ENCODE data around the gene KIAA1671.

Gene KIAA1671

DNA sequence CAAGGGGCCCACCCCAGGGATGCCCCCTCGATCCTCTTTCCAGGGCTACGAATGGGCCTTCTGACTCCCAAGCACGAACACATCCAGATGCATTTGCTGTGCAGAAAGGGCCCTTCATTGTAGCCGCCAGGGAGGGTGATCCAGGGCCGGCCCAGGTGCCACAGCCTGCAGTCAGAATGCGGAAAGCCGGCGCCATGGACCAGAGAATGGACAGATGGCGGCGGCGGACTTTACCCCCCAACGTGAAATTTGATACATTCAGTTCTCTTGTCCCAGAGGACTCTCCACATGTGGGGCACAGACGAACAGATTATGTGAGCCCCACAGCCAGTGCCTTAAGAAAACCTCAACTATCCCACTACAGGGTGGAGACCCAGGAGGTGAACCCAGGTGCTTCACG is 87.2 kb downstream of the KIAA1671 start:
- TF ChIP-seq, protein P1, sequence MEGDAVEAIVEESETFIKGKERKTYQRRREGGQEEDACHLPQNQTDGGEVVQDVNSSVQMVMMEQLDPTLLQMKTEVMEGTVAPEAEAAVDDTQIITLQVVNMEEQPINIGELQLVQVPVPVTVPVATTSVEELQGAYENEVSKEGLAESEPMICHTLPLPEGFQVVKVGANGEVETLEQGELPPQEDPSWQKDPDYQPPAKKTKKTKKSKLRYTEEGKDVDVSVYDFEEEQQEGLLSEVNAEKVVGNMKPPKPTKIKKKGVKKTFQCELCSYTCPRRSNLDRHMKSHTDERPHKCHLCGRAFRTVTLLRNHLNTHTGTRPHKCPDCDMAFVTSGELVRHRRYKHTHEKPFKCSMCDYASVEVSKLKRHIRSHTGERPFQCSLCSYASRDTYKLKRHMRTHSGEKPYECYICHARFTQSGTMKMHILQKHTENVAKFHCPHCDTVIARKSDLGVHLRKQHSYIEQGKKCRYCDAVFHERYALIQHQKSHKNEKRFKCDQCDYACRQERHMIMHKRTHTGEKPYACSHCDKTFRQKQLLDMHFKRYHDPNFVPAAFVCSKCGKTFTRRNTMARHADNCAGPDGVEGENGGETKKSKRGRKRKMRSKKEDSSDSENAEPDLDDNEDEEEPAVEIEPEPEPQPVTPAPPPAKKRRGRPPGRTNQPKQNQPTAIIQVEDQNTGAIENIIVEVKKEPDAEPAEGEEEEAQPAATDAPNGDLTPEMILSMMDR (IDR thresholded peaks at IDR 0.05; ENCODE audit: low read depth, low read length), result no peak
- no peak overlapping the region for H3K4me3 ChIP-seq (ENCODE audit: low read depth, low read length)

DNA sequence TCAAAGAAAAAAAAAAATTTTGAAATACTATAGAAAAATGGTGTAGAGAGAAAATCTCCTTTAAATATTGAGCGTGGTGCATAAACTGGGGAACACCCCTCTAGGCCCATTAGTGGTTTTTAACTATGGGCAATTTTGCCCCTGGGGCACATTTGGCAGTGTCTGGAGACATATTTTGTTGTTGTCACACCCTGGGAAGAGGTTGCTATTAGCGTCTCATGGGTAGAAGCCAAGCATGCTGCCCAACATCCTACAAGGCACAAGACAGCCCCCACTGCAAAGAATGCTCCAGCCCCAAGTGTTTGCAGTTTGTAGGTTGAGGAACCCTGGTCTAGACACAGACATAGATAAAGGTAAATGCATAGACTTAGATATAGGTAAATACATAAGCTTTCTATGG is 92.6 kb downstream of the KIAA1671 start:
- TF ChIP-seq, protein P1 (IDR thresholded peaks at IDR 0.05; ENCODE audit: low read depth, low read length), result no peak
- H3K4me3 ChIP-seq (ENCODE audit: low read depth, low read length), result no peak overlapping the region

DNA sequence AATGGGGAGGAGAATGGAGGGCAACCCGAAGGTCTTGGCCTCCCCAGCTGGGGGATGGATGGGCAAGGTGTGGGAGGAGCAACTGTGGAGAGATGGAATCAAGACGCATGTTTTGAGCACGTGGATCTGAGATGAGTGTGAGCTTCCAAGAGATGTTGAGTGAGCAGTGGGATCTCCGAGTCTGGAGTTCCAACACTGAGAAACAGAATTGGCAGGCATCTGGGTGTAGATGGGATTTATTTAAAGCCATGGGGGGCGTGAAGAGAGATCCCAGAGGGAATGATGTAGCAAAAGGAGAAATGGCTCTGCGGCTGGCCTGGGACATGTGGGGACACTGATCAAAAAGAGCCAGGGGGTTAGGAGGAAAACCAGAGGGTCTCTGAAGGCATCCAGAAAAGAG is 95.6 kb downstream of the KIAA1671 start:
- TF ChIP-seq, protein P1 (IDR thresholded peaks at IDR 0.05; ENCODE audit: low read depth, low read length), result no peak
- H3K4me3 ChIP-seq (ENCODE audit: low read depth, low read length), result no peak overlapping the region

DNA sequence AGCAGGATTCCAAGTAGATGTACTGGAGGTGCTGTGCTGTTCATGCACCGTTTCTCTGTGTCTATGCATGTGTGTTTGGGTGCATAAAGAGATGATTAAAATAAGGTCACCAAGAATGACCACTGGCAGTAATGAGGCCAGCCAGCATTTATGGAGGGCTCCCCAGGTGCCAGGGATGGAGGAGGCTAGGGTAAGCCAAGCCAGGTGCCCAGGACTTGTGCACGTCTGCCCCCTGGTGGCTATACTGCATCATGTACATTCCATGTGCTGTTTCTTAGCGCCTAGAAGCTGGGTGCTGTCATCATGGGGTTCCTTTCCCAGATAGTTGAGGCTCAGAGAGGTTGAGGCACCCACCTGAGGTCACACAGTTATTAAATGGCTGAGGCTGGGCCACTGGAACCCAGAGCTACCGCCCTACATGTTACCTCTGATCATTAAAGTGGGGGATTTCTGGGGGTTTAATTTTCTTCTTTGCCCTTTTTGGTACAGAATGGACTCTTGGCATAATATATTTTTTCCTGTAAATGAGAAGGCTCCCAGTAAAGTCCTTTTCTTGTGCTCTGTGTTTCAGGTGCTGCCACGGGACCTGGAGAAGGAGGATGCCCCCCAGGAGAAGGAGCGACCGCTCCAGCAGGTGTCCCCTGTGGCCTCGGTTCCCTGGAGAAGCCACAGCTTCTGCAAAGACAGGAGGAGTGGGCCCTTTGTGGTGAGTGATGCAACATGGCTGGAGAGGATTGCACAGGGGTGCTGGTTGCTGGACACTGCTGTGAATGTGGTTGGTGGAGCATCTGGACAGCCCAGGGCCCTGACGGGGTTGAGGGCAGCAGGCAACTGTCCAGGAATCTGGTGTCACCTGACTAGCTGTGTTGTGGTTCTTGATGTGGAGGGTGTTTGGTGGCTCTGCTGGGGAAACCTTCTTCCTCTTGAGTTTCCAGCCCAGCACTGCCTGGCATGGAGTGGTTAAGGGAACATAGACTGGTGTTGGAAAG is 96.4 kb downstream of the KIAA1671 start:
- TF ChIP-seq, protein P1 (IDR thresholded peaks at IDR 0.05; ENCODE audit: low read depth, low read length), result peak; percentile 60
- no peak overlapping the region for H3K4me3 ChIP-seq (ENCODE audit: low read depth, low read length)

DNA sequence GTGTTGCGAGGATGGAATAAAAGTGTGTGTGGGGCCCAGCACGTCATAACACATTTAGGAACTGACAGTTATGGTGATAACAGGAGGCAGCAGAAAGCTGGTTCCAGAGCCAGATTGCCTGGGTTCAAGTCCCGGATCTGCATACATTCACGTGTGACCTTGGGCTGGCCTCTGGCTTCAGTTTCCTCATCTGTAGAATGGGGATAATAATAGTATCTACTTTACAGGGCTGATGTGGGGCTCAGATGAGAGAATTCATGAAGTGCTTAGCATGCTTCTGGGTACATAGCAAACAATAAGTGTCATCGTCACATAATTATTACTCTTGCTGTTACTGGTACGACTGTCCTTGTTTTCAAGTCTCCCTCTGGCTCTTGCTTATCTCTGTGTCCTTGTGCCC is 97.3 kb downstream of the KIAA1671 start:
- TF ChIP-seq, protein P1 (IDR thresholded peaks at IDR 0.05; ENCODE audit: low read depth, low read length), result no peak
- H3K4me3 ChIP-seq (ENCODE audit: low read depth, low read length), result no peak overlapping the region

DNA sequence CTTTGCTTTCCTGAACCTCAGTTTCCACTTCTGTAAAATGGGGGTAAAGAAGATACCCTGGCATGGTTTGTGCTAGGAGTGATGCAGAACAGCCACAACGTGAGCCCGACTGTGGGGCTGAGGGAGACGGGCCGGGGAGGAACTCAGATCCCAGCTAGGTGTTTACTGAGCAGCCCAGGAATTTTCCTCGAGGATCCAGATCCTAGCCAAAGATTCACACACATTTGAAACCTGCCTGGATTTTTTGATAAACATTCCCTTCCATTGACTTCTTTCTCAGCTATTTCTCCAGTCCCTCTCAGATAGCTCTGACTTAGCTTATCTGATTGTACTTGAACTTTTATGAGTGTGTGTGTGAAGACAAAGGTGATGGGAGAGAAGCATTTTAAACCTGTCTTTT is 98.0 kb downstream of the KIAA1671 start:
- TF ChIP-seq, protein P1 (IDR thresholded peaks at IDR 0.05; ENCODE audit: low read depth, low read length), result no peak
- no peak overlapping the region for H3K4me3 ChIP-seq (ENCODE audit: low read depth, low read length)

DNA sequence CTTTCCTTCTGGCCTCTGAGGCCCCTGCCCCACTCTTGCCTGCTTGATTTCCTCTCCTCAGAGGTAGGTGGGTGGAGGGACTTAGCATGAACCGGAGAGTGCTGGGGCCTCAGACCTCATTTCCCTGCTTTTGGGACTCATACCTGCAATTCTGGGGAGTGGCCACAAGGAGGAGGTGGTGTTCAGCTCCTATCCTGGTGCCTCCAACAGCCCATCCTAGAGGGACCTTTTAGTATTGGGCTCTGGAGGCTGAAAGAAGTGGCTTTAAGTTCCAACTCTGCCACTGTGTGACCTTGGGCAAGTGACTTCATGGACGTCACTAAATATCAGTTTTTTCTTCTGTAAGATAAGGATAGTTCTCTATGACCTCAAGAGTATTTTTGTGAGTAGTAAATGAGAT is 98.6 kb downstream of the KIAA1671 start:
- H3K4me3 ChIP-seq (ENCODE audit: low read depth, low read length), result no peak overlapping the region
- TF ChIP-seq, protein P1 (IDR thresholded peaks at IDR 0.05; ENCODE audit: low read depth, low read length), result peak; percentile 33

Data from WI38 (cell line).